SHP77 (cell line): ENCODE data around the gene MFSD6.

Source experiments
- DNase-seq, 2 experiments: peaks; one replicate each; lab custom pipeline; 2025; lab: John Stamatoyannopoulos, UW

Gene MFSD6

GRCh38 chr2:190532581-190532980 is 124.4 kb downstream of the MFSD6 start:
- no peak for DNase-seq

GRCh38 chr2:190533175-190533967 is 125.2 kb downstream of the MFSD6 start:
- no peak for DNase-seq

- peak; percentile 30 to 51 for DNase-seq
Observed at GRCh38 chr2:190533968-190534309, 125.8 kb downstream of the MFSD6 start.

- DNase-seq: peak; percentile 90 to 94
Observed at GRCh38 chr2:190534310-190535120, 126.4 kb downstream of the MFSD6 start, which contains the start of gene NEMP2. Gene NEMP2 (minus strand): TSS chr2:190534722. CDS start chr2:190534655, 67 bp downstream.

GRCh38 chr2:190535121-190535439 is 126.9 kb downstream of the MFSD6 start:
- DNase-seq: no peak

GRCh38 chr2:190535586-190535985 is 127.4 kb downstream of the MFSD6 start:
- no peak for DNase-seq

- DNase-seq: no peak
Observed at GRCh38 chr2:190537765-190538164, 129.6 kb downstream of the MFSD6 start.

- no peak for DNase-seq
Observed at GRCh38 chr2:190538201-190538600, 130.0 kb downstream of the MFSD6 start.

GRCh38 chr2:190540048-190540447 is 131.9 kb downstream of the MFSD6 start:
- no peak for DNase-seq

GRCh38 chr2:190545093-190545492 is 136.9 kb downstream of the MFSD6 start:
- no peak for DNase-seq

GRCh38 chr2:190545555-190546385 is 137.6 kb downstream of the MFSD6 start:
- no peak for DNase-seq

GRCh38 chr2:190546734-190547133 is 138.6 kb downstream of the MFSD6 start:
- no peak for DNase-seq

GRCh38 chr2:190547886-190548285 is 139.7 kb downstream of the MFSD6 start:
- DNase-seq: no peak

GRCh38 chr2:190550137-190550536 is 142.0 kb downstream of the MFSD6 start:
- no peak for DNase-seq
